Measurements from ENCODE around the gene MIPOL1.

Gene MIPOL1

DNA sequence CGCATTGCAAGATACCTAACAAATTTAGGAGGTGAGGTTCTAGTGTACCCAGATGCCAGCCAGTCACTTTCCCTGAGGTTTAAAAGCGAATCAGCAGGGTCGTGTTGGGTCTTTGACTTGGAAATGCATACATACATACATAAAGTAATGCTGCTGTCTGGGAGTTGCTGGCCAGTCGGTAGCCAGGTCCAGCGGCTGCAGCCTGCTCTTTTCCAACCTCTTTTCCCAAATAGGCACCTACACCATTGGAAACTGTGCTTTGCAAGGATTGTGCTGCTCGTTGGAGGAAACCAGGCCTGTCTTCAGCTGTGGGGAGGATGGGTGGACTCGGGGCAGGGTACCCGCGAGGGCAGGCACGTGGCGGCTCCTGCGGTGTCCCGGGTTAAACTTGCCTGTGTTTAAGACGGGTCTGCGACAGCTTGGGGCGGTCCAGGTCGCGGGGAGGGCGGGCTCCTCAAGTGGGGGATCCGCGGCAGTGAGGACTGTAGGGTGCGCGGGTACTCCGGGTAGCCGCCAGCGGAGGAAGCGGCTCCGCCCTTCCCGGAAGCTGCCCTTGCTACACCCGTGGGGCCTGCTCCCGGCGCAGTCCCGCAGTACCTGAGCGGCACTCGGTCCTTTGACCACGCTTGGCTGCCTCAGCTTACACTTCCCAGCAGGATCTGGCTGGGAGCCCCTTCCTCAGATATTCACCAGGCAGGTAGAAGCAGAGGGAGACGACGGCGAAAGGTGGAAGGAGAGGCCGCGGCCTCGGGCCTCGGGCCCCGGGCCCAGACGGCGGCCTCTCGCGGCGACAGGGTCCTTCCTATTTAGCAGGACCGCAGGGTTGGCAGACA, 400.4 kb downstream of the MIPOL1 start:
- DNase-seq (ENCODE audit: low spot score): no peak

DNA sequence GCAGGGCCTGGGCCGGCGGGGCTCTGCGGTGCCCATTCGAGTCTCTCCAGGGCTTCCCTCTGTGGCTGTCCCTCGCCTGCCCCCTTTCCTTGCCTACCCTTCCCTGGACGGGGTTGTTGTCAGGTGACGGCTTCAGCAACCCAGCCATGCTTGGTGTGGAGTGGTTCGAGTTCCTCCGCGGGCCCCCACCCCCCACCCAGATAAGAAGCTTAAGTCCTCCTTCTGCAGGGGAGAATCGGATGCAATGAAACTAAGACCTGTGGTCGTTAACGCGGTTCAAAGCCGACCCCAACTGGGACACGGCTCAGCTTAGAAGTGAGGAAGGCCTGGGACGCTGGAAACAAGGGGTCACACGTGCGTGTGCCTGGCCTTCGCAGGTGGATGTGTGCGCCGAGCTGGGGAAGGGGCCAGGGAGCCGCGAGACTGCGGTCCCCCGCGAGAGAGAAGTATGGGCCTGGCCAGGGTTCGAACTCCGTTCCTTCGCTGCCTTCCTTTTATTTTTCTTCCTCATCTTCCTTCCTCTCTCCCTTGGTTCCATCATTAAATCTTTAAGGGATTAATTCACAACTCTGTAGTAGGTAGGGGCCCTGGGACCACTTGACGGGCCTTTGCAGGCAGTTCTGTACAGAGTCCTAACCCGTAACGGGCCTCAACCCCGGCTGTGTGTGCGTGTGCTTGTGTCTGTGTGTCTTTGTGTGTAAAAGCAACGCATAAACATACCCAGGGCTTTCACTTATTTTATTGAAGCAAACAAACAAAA, 401.2 kb downstream of the MIPOL1 start:
- no peak for DNase-seq (ENCODE audit: low spot score)

DNA sequence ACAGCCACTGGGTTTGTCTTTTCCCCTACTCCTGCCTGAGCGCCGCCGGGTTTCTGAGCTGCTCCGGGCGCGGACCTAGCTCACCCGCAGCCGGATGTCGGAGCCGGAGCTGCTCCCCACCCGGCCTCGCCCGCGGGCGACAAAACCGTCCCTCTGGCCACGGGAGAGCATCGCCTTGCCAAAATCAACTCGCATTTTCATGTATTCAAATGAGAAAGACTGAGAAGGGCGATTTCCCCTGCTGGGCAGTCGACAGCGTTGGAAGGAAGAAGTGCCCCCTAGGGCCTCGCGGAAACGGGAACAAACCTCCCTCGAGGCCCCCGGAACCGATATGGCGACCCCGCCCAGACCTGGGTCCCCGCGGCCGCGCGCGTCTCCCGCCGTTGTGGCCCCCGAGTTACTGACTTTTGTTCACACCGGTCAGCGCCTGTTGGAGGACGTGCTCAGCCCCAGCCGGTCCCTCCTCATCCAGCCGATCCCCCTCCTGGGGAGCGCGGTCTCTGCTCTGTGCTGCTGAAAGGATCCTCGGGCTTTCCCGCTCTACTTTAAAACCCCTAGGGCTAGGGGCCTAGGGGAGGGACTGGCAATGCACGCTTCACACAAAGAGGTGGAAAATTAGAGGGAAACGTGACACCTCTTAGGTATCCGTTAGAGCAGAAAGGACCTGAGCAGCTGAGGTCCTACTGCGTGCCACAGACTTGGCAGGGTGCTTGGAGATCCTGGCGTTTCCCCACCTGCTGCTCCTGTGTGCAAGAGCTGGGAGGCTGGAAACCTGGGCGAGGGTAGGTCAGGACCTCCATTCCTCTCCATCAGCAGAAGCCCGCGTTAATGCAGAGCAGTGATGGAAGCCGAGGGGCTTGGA, 402.0 kb downstream of the MIPOL1 start:
- no peak for DNase-seq (ENCODE audit: low spot score)

DNA sequence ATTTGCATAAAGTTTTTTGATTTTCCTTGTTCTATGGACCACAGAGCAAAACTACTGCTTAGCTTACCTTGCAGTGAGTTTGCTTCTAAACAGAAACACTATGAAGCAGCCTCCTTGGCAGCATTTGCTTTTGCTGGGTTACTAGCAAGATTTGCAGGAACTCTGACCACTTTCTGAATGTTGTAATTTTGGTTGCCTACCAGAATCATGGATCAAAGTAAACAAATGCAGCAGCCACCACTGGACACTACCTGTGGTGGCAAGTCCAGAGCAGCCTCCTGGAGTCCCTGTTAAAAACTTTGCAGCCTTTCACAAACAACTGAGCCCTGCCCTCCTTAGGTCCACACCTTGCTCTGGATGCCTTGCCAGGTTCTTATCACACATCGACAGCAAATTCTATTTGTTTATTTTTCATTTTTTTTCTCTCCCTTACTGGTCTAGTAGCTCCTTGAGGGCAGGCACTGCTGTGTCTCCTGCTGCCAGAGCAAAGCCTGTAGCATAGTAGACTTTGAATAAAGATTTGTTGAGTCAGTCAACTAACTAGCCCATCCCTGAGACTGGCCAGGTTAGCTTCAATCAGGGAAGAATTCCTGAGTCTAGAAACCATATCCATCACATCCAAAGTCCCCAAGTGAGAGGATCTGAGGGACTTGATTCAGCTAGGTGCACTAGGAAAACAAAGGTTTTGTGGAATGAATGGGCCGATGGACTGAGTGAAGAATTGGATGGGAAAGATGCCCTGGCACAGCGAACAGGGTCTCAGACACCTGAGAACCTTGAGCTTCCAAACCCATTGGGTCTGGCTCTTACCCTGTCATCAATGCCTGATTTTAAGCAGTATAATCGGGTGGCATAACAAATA, 403.4 kb downstream of the MIPOL1 start:
- DNase-seq (ENCODE audit: low spot score): no peak

DNA sequence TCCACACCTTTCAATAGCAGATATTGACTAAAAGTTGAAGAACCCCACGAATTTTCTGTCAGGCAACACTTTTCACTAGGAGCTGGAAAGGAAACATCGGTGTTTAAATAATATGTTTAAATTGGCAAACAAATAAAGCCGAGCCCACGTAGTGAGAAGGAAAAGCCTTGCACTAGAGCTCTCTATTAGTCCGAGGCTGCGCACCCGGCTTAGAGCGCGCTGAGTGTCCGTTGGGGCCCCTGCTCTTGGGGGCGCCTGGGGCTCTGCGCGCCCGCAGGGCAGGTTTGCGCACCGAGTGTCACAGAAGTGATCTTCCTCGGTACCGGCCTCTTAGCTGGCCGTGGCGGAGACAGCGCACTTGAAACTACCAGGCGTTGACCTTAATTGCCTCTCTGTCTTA, 404.1 kb downstream of the MIPOL1 start:
- no peak for DNase-seq (ENCODE audit: low spot score)
